Endodermal cell (in vitro differentiated cells): ENCODE data around the gene AKR1D1. TPM values are rescaled to one million over a fixed set of nuclear protein-coding genes. Genes with fewer than 3 reads are reported as not detected.
"Not testable (repeated sequence)": the region's sequence is repeated elsewhere in the genome, so short reads cannot be mapped to it uniquely, and the experiment has no call there.

Experiments
- DNase-seq: peaks from one replicate; pipeline ENCODE4 v3.0.0-alpha.2; 2017
- H3K27ac ChIP-seq: 2 replicates; pipeline ENCODE4 v1.5.1; 2013; ENCODE audit warnings: mild to moderate bottlenecking, low read depth, low read length, moderate library complexity
- H3K27me3 ChIP-seq: 2 replicates; pipeline ENCODE4 v1.6.1; 2013; ENCODE audit warnings: mild to moderate bottlenecking, low read length, moderate library complexity; ENCODE audit not compliant: insufficient read depth, control insufficient read depth, poor library complexity, severe bottlenecking
- H3K36me3 ChIP-seq: 2 replicates; pipeline ENCODE4 v1.7.0; 2013; ENCODE audit warnings: mild to moderate bottlenecking, low read length, moderate library complexity; ENCODE audit not compliant: control insufficient read depth, insufficient read depth
- H3K4me1 ChIP-seq: one replicate; pipeline ENCODE4 v1.7.0; 2013; ENCODE audit warnings: low read length; ENCODE audit not compliant: control insufficient read depth, insufficient read depth
- H3K4me3 ChIP-seq: 2 replicates; pipeline ENCODE4 v1.5.1; 2013; ENCODE audit warnings: mild to moderate bottlenecking, low read length, moderate library complexity
- H3K9ac ChIP-seq: 2 replicates; pipeline ENCODE4 v1.6.1; 2013; ENCODE audit warnings: mild to moderate bottlenecking, low read length, moderate library complexity; ENCODE audit not compliant: poor library complexity, severe bottlenecking; ENCODE audit errors: extremely low read depth
- H3K9me3 ChIP-seq: 2 replicates; pipeline ENCODE4 v1.6.1; 2013; ENCODE audit warnings: mild to moderate bottlenecking, low read length, moderate library complexity; ENCODE audit not compliant: control insufficient read depth
- H3K27ac Mint-ChIP-seq: 2 replicates; pipeline ENCODE4 v1.8.0; 2020; ENCODE audit warnings: mixed read lengths
- H3K27me3 Mint-ChIP-seq: 2 replicates; pipeline ENCODE4 v1.8.0; 2021; ENCODE audit warnings: mild to moderate bottlenecking, mixed read lengths; ENCODE audit not compliant: insufficient read depth
- H3K36me3 Mint-ChIP-seq: 2 replicates; pipeline ENCODE4 v1.8.0; 2020; ENCODE audit warnings: low read depth, mixed read lengths
- H3K4me1 Mint-ChIP-seq: 2 replicates; pipeline ENCODE4 v1.8.0; 2020; ENCODE audit warnings: mixed read lengths
- H3K4me3 Mint-ChIP-seq: 2 replicates; pipeline ENCODE4 v1.8.0; 2020; ENCODE audit warnings: mild to moderate bottlenecking, moderate library complexity, mixed read lengths
- H3K9me3 Mint-ChIP-seq: 2 replicates; pipeline ENCODE4 v1.8.0; 2020; ENCODE audit warnings: mild to moderate bottlenecking, mixed read lengths
- WGBS, 2 experiments: methylation state at CpG; one replicate each; pipeline versions ENCODE4 v1.1.5 to v1.1.7; 2013; ENCODE audit warnings: missing lambda C conversion rate in 2 of 2, mixed read lengths in 1 of 2; ENCODE audit not compliant: insufficient coverage in 1 of 2, insufficient read length in 1 of 2; 5-methylcytosine and 5-hydroxymethylcytosine counted together
- total RNA-seq, 2 donors: library from RNA; stranded (reverse); fragmentation: NEBNext Ultra II Directional in 1 of 2; extraction: Animal tissue kit (Norgen Biotek cat#: 25700) in 1 of 2; gene quantifications; 2 replicates in 1 of 2; 3 replicates in 1 of 2; pipeline ENCODE4 v1.2.1, GENCODE V29; 2021
- TF ChIP-seq, protein P1 (sequence below): fragments of 200-600 bp; sonication (generic); conservative IDR thresholded peaks from 2 replicates; pipeline ENCODE4 v1.5.0; 2021; ENCODE audit warnings: antibody characterized with exemption, mild to moderate bottlenecking

Gene AKR1D1
- total RNA-seq, 2 donors from 2014 or later, result not detected

GRCh38 chr7:138052696-138053095 lies 23.6 kb upstream of the AKR1D1 start:
- Mint-ChIP-seq H3K27me3 (peaks cover 2% of the 10 kb centered on the region), H3K4me1 (peaks cover 10% of the 10 kb centered on the region), H3K9me3 (peaks cover 27% of the 10 kb centered on the region), H3K27ac (no peak overlapping the region), H3K36me3 (no peaks in the 10 kb centered on the region), H3K4me3 (no peak overlapping the region)
- Histone ChIP-seq H3K9ac (no peak overlapping the region), H3K36me3 (no peaks in the 10 kb centered on the region), H3K4me3 (no peak overlapping the region), H3K27me3 (no peaks in the 10 kb centered on the region), H3K4me1 (no peaks in the 10 kb centered on the region), H3K27ac (no peak overlapping the region), H3K9me3 (no peaks in the 10 kb centered on the region)
- 96 to 100% methylated on average over 2 to 3 of the region's 3 CpGs for WGBS, 2 experiments
- TF ChIP-seq, protein P1, sequence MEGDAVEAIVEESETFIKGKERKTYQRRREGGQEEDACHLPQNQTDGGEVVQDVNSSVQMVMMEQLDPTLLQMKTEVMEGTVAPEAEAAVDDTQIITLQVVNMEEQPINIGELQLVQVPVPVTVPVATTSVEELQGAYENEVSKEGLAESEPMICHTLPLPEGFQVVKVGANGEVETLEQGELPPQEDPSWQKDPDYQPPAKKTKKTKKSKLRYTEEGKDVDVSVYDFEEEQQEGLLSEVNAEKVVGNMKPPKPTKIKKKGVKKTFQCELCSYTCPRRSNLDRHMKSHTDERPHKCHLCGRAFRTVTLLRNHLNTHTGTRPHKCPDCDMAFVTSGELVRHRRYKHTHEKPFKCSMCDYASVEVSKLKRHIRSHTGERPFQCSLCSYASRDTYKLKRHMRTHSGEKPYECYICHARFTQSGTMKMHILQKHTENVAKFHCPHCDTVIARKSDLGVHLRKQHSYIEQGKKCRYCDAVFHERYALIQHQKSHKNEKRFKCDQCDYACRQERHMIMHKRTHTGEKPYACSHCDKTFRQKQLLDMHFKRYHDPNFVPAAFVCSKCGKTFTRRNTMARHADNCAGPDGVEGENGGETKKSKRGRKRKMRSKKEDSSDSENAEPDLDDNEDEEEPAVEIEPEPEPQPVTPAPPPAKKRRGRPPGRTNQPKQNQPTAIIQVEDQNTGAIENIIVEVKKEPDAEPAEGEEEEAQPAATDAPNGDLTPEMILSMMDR, result no peak
- DNase-seq, result no peak

DNA sequence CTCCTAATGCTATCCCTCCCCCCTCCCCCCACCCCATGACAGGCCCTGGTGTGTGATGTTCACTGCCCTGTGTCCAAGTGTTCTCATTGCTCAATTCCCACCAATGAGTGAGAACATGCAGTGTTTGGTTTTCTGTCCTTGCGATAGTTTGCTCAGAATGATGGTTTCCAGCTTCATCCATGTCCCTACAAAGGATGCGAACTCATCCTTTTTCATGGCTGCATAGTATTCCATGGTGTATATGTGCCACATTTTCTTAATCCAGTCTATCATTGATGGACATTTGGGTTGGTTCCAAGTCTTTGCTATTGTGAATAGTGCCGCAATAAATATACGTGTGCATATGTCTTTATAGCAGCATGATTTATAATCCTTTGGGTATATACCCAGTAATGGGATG lies 20.6 kb upstream of the AKR1D1 start:
- H3K4me3 ChIP-seq, H3K27ac Mint-ChIP-seq, H3K27ac ChIP-seq, H3K9me3 ChIP-seq, H3K27me3 Mint-ChIP-seq, H3K4me3 Mint-ChIP-seq, H3K36me3 Mint-ChIP-seq, H3K27me3 ChIP-seq, DNase-seq, H3K36me3 ChIP-seq, H3K4me1 ChIP-seq, H3K9ac ChIP-seq, H3K4me1 Mint-ChIP-seq: not testable (repeated sequence)
- H3K9me3 Mint-ChIP-seq, result peaks cover 27% of the 10 kb centered on the region
- 79 to 90% methylated on average over 2 of the region's 4 CpGs for WGBS, 2 experiments

DNA sequence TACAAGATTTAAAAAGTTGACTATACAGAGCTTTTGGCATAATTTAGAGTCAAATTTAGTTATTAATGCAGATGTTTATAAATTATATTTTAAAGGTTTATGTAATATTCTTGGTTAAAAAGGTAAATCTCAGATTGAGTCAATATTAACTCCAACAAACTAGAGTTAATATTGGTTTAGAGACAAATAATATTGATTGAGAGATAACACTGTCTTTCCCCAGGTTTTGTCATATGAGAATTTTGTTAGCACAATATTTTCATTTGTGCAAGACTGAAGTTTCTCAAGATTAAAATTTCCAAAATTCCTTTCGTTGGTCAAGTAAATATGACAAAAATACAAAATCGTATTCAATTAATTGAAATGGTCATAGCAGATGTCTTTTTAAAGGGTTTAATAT lies 12.9 kb upstream of the AKR1D1 start:
- TF ChIP-seq, protein P1, result no peak
- H3K27ac Mint-ChIP-seq, result no peak overlapping the region
- Histone ChIP-seq H3K4me3 (no peak overlapping the region), H3K9me3 (no peaks in the 10 kb centered on the region), H3K27ac (no peak overlapping the region), H3K36me3 (no peaks in the 10 kb centered on the region), H3K4me1 (peaks cover 3% of the 10 kb centered on the region), H3K9ac (no peak overlapping the region), H3K27me3 (no peaks in the 10 kb centered on the region)
- WGBS, 2 experiments, result 97 to 100% methylated on average over 1 to 2 of the region's 2 CpGs
- H3K9me3 Mint-ChIP-seq, result no peaks in the 10 kb centered on the region
- no peaks in the 10 kb centered on the region for H3K27me3 Mint-ChIP-seq
- H3K4me1 Mint-ChIP-seq, result peaks cover 24% of the 10 kb centered on the region
- no peaks in the 10 kb centered on the region for H3K36me3 Mint-ChIP-seq
- DNase-seq, result no peak
- H3K4me3 Mint-ChIP-seq, result no peak overlapping the region

GRCh38 chr7:138064856-138065357 lies 11.4 kb upstream of the AKR1D1 start:
- H3K4me1 ChIP-seq, result peaks cover 3% of the 10 kb centered on the region
- no peak overlapping the region for H3K27ac ChIP-seq
- H3K9ac ChIP-seq, result no peak overlapping the region
- 79 to 85% methylated on average over 2 to 5 of the region's 5 CpGs for WGBS, 2 experiments
- TF ChIP-seq, protein P1, result no peak
- no peak overlapping the region for H3K4me3 Mint-ChIP-seq
- H3K27me3 Mint-ChIP-seq, result no peaks in the 10 kb centered on the region
- H3K4me1 Mint-ChIP-seq, result peaks cover 24% of the 10 kb centered on the region
- no peaks in the 10 kb centered on the region for H3K9me3 Mint-ChIP-seq
- H3K27ac Mint-ChIP-seq, result no peak overlapping the region
- no peaks in the 10 kb centered on the region for H3K9me3 ChIP-seq
- peak; percentile 47 for DNase-seq
- H3K4me3 ChIP-seq, result no peak overlapping the region
- H3K36me3 ChIP-seq, result no peaks in the 10 kb centered on the region
- no peaks in the 10 kb centered on the region for H3K27me3 ChIP-seq
- no peaks in the 10 kb centered on the region for H3K36me3 Mint-ChIP-seq
